Astrocyte (in vitro differentiated cells and primary cell): Measurements from ENCODE around the gene JMJD1C.

ENCODE experiments used
- EZH2 ChIP-seq: IDR thresholded peaks from 2 replicates; pipeline ENCODE4 v1.6.1; 2012; ENCODE audit warnings: mild to moderate bottlenecking, low read length, inconsistent platforms; ENCODE audit not compliant: insufficient read depth
- TF ChIP-seq, protein P1 (sequence below): IDR thresholded peaks from 2 replicates; pipeline ENCODE4 v1.5.1; 2011; ENCODE audit warnings: low read depth, mild to moderate bottlenecking, inconsistent platforms, low read length, moderate library complexity; ENCODE audit not compliant: insufficient read depth

- no peak for TF ChIP-seq EZH2
- TF ChIP-seq, protein P1, sequence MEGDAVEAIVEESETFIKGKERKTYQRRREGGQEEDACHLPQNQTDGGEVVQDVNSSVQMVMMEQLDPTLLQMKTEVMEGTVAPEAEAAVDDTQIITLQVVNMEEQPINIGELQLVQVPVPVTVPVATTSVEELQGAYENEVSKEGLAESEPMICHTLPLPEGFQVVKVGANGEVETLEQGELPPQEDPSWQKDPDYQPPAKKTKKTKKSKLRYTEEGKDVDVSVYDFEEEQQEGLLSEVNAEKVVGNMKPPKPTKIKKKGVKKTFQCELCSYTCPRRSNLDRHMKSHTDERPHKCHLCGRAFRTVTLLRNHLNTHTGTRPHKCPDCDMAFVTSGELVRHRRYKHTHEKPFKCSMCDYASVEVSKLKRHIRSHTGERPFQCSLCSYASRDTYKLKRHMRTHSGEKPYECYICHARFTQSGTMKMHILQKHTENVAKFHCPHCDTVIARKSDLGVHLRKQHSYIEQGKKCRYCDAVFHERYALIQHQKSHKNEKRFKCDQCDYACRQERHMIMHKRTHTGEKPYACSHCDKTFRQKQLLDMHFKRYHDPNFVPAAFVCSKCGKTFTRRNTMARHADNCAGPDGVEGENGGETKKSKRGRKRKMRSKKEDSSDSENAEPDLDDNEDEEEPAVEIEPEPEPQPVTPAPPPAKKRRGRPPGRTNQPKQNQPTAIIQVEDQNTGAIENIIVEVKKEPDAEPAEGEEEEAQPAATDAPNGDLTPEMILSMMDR: no peak
Observed at GRCh38 chr10:63504145-63504881, 38.5 kb upstream of the JMJD1C start.
